Activated CD4-positive, alpha-beta T cell treated with anti-CD3 and anti-CD28 coated beads, Interleukin-2, amount 50 U/mL, for 1 hour (primary cell): ENCODE results near the gene GLT1D1.

ENCODE experiments used
- DNase-seq: peaks from one replicate; pipeline ENCODE4 v3.0.0-alpha.2; 2020

Gene GLT1D1

GRCh38 chr12:128856035-128856790 is 2.9 kb downstream of the GLT1D1 start:
- no peak for DNase-seq

GRCh38 chr12:128856791-128857078 is 3.5 kb downstream of the GLT1D1 start:
- DNase-seq = no peak

GRCh38 chr12:128857133-128857763 is 4.0 kb downstream of the GLT1D1 start:
- no peak for DNase-seq

- no peak for DNase-seq
These were observed 6.0 kb downstream of the GLT1D1 start for GRCh38 chr12:128859311-128859710.

GRCh38 chr12:128861226-128862016 is 8.1 kb downstream of the GLT1D1 start:
- DNase-seq = no peak

GRCh38 chr12:128863957-128864356 is 10.7 kb downstream of the GLT1D1 start:
- no peak for DNase-seq

GRCh38 chr12:128864516-128865186 is 11.4 kb downstream of the GLT1D1 start:
- DNase-seq = no peak

GRCh38 chr12:128867466-128867865 is 14.2 kb downstream of the GLT1D1 start:
- no peak for DNase-seq

- DNase-seq = no peak
These were observed 18.2 kb downstream of the GLT1D1 start for GRCh38 chr12:128871516-128871892.

GRCh38 chr12:128872303-128872702 is 19.0 kb downstream of the GLT1D1 start:
- DNase-seq = no peak

GRCh38 chr12:128876559-128876958 is 23.3 kb downstream of the GLT1D1 start:
- DNase-seq = no peak

- no peak for DNase-seq
These were observed 26.9 kb downstream of the GLT1D1 start for GRCh38 chr12:128879898-128880764.

GRCh38 chr12:128891856-128892255 is 38.6 kb downstream of the GLT1D1 start:
- DNase-seq = no peak

GRCh38 chr12:128903236-128903635 is 50.0 kb downstream of the GLT1D1 start:
- DNase-seq = no peak

GRCh38 chr12:128905003-128905544 is 51.8 kb downstream of the GLT1D1 start:
- no peak for DNase-seq

- DNase-seq = no peak
These were observed 53.3 kb downstream of the GLT1D1 start for GRCh38 chr12:128906485-128907137.

- no peak for DNase-seq
These were observed 55.0 kb downstream of the GLT1D1 start for GRCh38 chr12:128908254-128908653.

- no peak for DNase-seq
These were observed 56.4 kb downstream of the GLT1D1 start for GRCh38 chr12:128909653-128910052.

GRCh38 chr12:128910629-128911028 is 57.4 kb downstream of the GLT1D1 start:
- no peak for DNase-seq

- DNase-seq = no peak
These were observed 58.6 kb downstream of the GLT1D1 start for GRCh38 chr12:128911861-128912260.

- DNase-seq = no peak
These were observed 61.8 kb downstream of the GLT1D1 start for GRCh38 chr12:128914908-128915563.
